ENCODE data around the gene OXCT2.
"Not testable (repeated sequence)": the region's sequence is repeated elsewhere in the genome, so short reads cannot be mapped to it uniquely, and the experiment has no call there.

DNA sequence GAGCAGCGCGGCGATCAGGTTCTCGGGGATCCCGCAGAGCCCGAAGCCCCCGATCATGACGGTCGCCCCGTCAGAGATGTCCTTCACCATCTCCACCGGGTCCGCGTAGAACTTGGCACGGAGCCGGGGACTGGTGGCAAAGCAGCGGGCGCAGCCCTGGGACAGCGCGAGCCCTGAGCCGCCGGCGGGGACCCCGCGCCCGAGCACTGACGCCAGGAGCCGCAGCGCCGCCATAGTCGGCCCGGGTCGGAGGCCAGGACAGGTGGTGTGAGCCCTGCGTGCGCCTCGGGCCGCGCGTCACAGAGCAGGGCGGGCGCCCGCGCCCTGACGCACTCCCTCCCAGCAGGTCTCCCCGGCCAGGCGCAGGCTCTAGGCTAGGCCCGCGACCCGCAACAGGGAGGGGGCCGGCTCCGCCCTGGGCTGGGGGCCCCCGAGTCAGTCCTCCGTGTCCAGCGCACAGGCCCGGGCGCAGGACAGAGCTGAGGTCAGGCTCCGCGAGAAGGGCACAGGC lies at the start of gene OXCT2:
- TF ChIP-seq, protein P1, sequence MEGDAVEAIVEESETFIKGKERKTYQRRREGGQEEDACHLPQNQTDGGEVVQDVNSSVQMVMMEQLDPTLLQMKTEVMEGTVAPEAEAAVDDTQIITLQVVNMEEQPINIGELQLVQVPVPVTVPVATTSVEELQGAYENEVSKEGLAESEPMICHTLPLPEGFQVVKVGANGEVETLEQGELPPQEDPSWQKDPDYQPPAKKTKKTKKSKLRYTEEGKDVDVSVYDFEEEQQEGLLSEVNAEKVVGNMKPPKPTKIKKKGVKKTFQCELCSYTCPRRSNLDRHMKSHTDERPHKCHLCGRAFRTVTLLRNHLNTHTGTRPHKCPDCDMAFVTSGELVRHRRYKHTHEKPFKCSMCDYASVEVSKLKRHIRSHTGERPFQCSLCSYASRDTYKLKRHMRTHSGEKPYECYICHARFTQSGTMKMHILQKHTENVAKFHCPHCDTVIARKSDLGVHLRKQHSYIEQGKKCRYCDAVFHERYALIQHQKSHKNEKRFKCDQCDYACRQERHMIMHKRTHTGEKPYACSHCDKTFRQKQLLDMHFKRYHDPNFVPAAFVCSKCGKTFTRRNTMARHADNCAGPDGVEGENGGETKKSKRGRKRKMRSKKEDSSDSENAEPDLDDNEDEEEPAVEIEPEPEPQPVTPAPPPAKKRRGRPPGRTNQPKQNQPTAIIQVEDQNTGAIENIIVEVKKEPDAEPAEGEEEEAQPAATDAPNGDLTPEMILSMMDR (IDR thresholded peaks at IDR 0.05) = not testable (repeated sequence)
- TF ChIP-seq POLR2A (IDR thresholded peaks at IDR 0.05) = not testable (repeated sequence)
